ENCODE measurements around the gene SLC38A10.

Gene SLC38A10

DNA sequence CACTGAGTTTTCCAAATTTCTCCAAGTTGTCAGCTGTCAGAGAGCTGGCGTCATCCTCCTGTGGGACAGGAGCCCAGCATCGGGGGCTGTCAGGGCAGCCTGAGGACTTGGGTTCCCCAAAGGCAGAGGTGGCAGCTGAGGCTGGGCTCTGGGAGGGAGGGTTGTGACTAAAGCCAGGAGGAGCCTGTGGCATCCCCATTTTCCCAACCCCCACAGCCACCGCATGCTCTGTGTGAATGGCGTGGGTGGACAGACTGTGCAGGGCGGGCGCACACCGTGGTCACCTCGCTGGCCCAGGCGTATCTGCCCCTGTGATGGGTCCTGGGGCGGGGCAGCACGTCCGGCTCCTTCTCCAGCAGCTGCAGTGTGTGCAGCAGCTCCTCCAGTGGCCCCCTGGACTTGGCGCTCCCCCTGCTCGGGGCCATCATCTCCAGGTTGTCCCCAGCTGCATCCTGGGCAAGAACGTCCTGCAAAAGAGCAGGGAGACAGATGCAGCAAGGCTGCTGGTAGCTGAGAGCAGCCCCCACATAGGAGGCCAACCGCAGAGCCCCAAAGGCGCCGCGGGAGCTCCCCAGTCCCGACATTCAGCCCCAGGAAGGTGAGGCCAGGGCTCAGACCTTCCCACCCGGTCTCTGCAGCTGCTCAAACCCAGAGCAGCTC, 97.1 kb downstream of the SLC38A10 start:
- no peak overlapping the region for H3K4me3 ChIP-seq (ENCODE audit: extremely low read depth, insufficient read depth, low read length, poor library complexity, severe bottlenecking)
- H3K27ac ChIP-seq (ENCODE audit: low read depth, low read length, severe bottlenecking): no peak overlapping the region
- no peaks in the 10 kb centered on the region for H3K9me3 ChIP-seq (ENCODE audit: control insufficient read depth, low read length)
- WGBS, 2 experiments (ENCODE audit: insufficient coverage in 2 of 2): 95 to 98% methylated on average over 21 of the region's 21 CpGs
- peaks cover 7% of the 10 kb centered on the region for H3K4me1 ChIP-seq (ENCODE audit: control insufficient read depth, insufficient read depth, low read length, poor library complexity, severe bottlenecking)
- H3K36me3 ChIP-seq (ENCODE audit: control insufficient read depth, insufficient read depth, low read length): peaks cover 25% of the 10 kb centered on the region

DNA sequence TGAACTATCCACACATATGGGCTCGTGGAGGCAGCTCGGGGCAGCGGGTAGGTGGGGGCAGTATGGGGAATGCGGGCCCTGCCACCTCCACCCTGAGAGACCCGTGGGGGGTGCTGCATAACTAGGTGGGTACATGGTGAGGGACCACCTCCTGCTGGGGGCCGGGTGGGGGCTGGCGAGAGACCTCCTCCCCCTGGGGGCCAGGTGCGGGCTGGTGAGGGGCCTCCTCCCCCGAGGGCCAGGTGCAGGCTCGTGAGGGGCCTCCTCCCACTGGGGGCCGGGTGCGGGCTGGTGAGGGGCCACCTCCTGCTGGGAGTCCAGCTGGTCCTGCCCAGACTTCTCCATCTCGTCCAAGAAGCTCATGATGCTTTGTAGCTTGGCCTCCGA, 97.7 kb downstream of the SLC38A10 start:
- Histone ChIP-seq H3K36me3 (ENCODE audit: control insufficient read depth, insufficient read depth, low read length) (peaks cover 24% of the 10 kb centered on the region), H3K27ac (ENCODE audit: low read depth, low read length, severe bottlenecking) (no peak overlapping the region), H3K9me3 (ENCODE audit: control insufficient read depth, low read length) (no peaks in the 10 kb centered on the region), H3K4me3 (ENCODE audit: extremely low read depth, insufficient read depth, low read length, poor library complexity, severe bottlenecking) (no peak overlapping the region), H3K4me1 (ENCODE audit: control insufficient read depth, insufficient read depth, low read length, poor library complexity, severe bottlenecking) (peaks cover 7% of the 10 kb centered on the region)
- 87 to 93% methylated on average over 5 to 14 of the region's 14 CpGs for WGBS, 2 experiments (ENCODE audit: insufficient coverage in 2 of 2)

DNA sequence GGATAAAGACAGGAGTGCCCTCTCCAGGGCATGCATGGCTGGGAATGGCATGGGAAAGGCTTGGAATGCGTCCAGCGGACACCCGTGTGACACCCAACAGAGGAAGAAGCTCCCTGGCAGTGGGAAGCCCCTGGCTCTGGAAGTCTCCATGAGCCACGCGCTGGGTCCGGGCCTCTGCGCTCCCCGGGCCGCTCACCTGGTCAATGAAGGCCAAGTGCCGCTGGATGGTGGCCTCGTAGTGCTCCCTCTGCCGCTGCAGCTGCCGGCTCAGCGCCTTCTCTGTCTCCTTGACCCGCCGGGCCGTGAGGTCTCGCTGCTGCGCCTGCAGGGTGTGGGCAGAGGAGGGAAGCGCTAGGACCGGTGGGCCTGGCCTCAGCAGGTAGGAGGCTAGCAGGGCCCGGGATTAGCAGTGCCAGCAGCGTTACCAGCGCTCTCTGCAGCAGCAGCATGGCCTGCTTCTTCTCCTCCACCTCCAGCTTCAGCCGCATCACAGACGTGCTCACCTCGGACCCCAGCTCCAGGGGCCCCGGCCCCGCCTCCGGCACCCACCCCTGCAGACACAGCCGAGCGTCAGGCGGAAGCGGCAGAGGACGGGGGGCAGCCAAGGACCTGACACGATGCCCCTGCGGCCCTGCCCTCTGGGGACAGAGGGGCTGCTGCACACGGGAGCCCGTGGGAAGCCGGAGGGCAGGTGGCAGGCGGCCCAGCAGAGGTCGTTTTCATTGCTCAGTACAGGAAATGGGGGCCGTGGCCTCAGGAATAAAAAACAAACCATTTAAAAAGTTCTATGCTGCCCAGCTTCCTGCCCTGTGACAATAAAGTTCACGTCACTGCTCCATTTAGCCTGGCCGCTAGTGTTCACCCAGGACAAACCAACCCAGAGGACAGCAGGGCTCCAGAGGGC, 98.3 kb downstream of the SLC38A10 start:
- WGBS, 2 experiments (ENCODE audit: insufficient coverage in 2 of 2): 95 to 96% methylated on average over 27 to 44 of the region's 45 CpGs
- no peak overlapping the region for H3K4me3 ChIP-seq (ENCODE audit: extremely low read depth, insufficient read depth, low read length, poor library complexity, severe bottlenecking)
- H3K36me3 ChIP-seq (ENCODE audit: control insufficient read depth, insufficient read depth, low read length): peaks cover 20% of the 10 kb centered on the region
- peaks cover 7% of the 10 kb centered on the region for H3K4me1 ChIP-seq (ENCODE audit: control insufficient read depth, insufficient read depth, low read length, poor library complexity, severe bottlenecking)
- no peaks in the 10 kb centered on the region for H3K9me3 ChIP-seq (ENCODE audit: control insufficient read depth, low read length)
- no peak overlapping the region for H3K27ac ChIP-seq (ENCODE audit: low read depth, low read length, severe bottlenecking)

GRCh38 chr17:81195941-81196495, 99.1 kb downstream of the SLC38A10 start:
- H3K27ac ChIP-seq (ENCODE audit: low read depth, low read length, severe bottlenecking): no peak overlapping the region
- peaks cover 6% of the 10 kb centered on the region for H3K4me1 ChIP-seq (ENCODE audit: control insufficient read depth, insufficient read depth, low read length, poor library complexity, severe bottlenecking)
- H3K36me3 ChIP-seq (ENCODE audit: control insufficient read depth, insufficient read depth, low read length): peaks cover 20% of the 10 kb centered on the region
- H3K9me3 ChIP-seq (ENCODE audit: control insufficient read depth, low read length): no peaks in the 10 kb centered on the region
- H3K4me3 ChIP-seq (ENCODE audit: extremely low read depth, insufficient read depth, low read length, poor library complexity, severe bottlenecking): no peak overlapping the region
- 89 to 93% methylated on average over 12 of the region's 14 CpGs for WGBS, 2 experiments (ENCODE audit: insufficient coverage in 2 of 2)

Measured in mesodermal cell (in vitro differentiated cells).